HepG2 (cell line): Measurements from ENCODE around the gene SLC66A3. TPM values are rescaled to one million over a fixed set of nuclear protein-coding genes. Genes with fewer than 3 reads are reported as not detected.

Experiments
- ATAD3A ChIP-seq: sonication (generic); formaldehyde crosslinking; IDR thresholded peaks from 2 replicates; pipeline ENCODE4 v1.4.0; 2020; ENCODE audit warnings: missing genetic modification reagents
- CCDC6 ChIP-seq: sonication (generic); formaldehyde crosslinking; IDR thresholded peaks from 2 replicates; pipeline ENCODE4 v1.8.1; 2022; ENCODE audit warnings: mild to moderate bottlenecking, missing genetic modification reagents, moderate library complexity
- CENPBD1 ChIP-seq: sonication (generic); formaldehyde crosslinking; IDR thresholded peaks from 2 replicates; pipeline ENCODE4 v1.8.0; 2022; ENCODE audit warnings: missing genetic modification reagents, low read depth, mild to moderate bottlenecking, borderline replicate concordance
- FOXK1 ChIP-seq: sonication (generic); formaldehyde crosslinking; IDR thresholded peaks from 2 replicates; pipeline ENCODE4 v1.4.0; 2020; ENCODE audit warnings: low read depth, missing genetic modification reagents, borderline replicate concordance
- RBFOX2 ChIP-seq: fragments of 200-400 bp; formaldehyde crosslinking; IDR thresholded peaks from 2 replicates; pipeline ENCODE4 v1.6.1; 2017; ENCODE audit warnings: low read depth, mild to moderate bottlenecking, low read length
- SIX1 ChIP-seq: sonication (generic); formaldehyde crosslinking; IDR thresholded peaks from 2 replicates; pipeline ENCODE4 v1.4.0; 2020; ENCODE audit warnings: missing genetic modification reagents, borderline replicate concordance
- ZBTB40 ChIP-seq, 2 experiments: fragments of 450-650 bp in 1 of 2; sonication (generic) in 1 of 2; formaldehyde crosslinking in 1 of 2; IDR thresholded peaks; 2 replicates each; pipeline versions ENCODE4 v1.6.1 to v1.8.0; 2016 to 2022; ENCODE audit warnings: antibody characterized with exemption in 1 of 2, mild to moderate bottlenecking in 1 of 2, missing genetic modification reagents in 1 of 2
- ZFP1 ChIP-seq: IDR thresholded peaks from 2 replicates; pipeline ENCODE4 v1.6.1; 2016
- ZNF432 ChIP-seq: sonication (generic); formaldehyde crosslinking; IDR thresholded peaks from 2 replicates; pipeline ENCODE4 v1.5.0; 2020; ENCODE audit warnings: missing genetic modification reagents, mild to moderate bottlenecking, borderline replicate concordance
- ZNF547 ChIP-seq: sonication (generic); formaldehyde crosslinking; IDR thresholded peaks from 2 replicates; pipeline ENCODE4 v1.5.1; 2020; ENCODE audit warnings: mild to moderate bottlenecking, missing genetic modification reagents
- ZNF598 ChIP-seq: sonication (generic); formaldehyde crosslinking; IDR thresholded peaks from 2 replicates; pipeline ENCODE4 v1.5.1; 2020; ENCODE audit warnings: mild to moderate bottlenecking, missing genetic modification reagents, borderline replicate concordance
- ZNF609 ChIP-seq: sonication (generic); formaldehyde crosslinking; IDR thresholded peaks from 2 replicates; pipeline ENCODE4 v1.4.0; 2020; ENCODE audit warnings: mild to moderate bottlenecking, missing genetic modification reagents, borderline replicate concordance
- ZNF747 ChIP-seq: sonication (generic); formaldehyde crosslinking; IDR thresholded peaks from 2 replicates; pipeline ENCODE4 v1.8.1; 2023; ENCODE audit warnings: missing genetic modification reagents, mild to moderate bottlenecking, borderline replicate concordance
- ZSCAN30 ChIP-seq: sonication (generic); formaldehyde crosslinking; IDR thresholded peaks from 2 replicates; pipeline ENCODE4 v1.5.0; 2020; ENCODE audit warnings: mild to moderate bottlenecking, missing genetic modification reagents
- ZSCAN31 ChIP-seq: sonication (generic); formaldehyde crosslinking; IDR thresholded peaks from 2 replicates; pipeline ENCODE4 v1.5.0; 2020; ENCODE audit warnings: low read depth, mild to moderate bottlenecking, missing genetic modification reagents
- polyA plus RNA-seq, 8 experiments: library from polyadenylated mRNA; depleted of rRNA in 3 of 8; stranded (reverse) in 7 of 8; unstranded in 1 of 8; fragments of >200 nt; fragmentation: Illumina TruSeq in 4 of 8; extraction: Trizol in 4 of 8; gene quantifications; 2 replicates each; pipeline versions ENCODE4 v1.2.1 to v1.2.3, GENCODE V29; 2011 to 2016; ENCODE audit warnings: low read depth in 4 of 8, missing spikeins in 1 of 8, mixed read lengths in 1 of 8; ENCODE audit not compliant: insufficient read depth in 1 of 8
- total RNA-seq, 5 experiments: library from RNA; depleted of rRNA; stranded (reverse); fragments of >200 nt; fragmentation: Illumina TruSeq; extraction: Trizol; gene quantifications; 2 replicates each; pipeline ENCODE4 v1.2.3, GENCODE V29; 2016; ENCODE audit warnings: low read depth in 1 of 5

Gene SLC66A3
- total and polyA plus RNA-seq, 2 of the 13 experiments (the other 11 are each of a cell fraction or from before 2014, with no cell fraction given) = 2.2 to 3.7 TPM

DNA sequence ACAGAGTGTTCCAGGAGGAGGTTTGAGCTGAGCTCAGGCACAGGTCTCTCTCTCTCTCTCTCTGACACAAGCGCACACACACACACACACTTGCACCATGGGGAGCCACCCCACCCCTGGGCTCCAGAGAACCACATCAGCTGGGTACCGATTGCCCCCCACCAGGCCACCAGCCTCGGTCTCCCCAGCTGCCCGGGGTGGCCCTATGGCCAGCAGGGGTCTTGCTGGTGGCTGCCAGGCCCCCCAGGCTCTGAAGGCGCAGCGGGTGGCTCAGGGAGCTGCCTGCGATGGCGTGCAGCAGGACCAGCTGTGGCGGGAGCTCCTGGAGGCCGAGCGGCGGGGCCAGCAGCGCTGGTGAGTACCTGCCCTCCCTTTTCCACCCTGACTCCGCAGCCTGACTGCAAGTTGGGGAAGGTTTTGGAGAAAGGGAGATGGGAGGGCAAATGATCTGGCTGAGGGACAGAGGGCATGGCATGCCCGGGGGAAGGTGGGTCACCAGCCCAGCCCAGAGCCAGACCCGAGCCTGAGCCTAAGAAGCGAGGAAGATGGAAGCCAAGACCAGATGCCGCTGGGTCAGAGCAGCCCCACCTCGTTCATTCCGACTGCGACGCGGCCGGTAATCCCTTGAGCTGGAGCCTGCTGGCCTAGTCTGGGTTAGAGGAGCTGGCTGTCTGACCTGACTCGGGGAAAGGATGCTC is 21.9 kb upstream of the SLC66A3 start (continued):
- TF ChIP-seq ZBTB40 (IDR thresholded peaks at IDR 0.05) = no peak
- no peak for TF ChIP-seq ZBTB40 (CRISPR knock-in tag; IDR thresholded peaks at IDR 0.05)
- no peak for TF ChIP-seq ZSCAN30 (CRISPR knock-in tag)
- TF ChIP-seq ZNF609 (CRISPR knock-in tag) = no peak
- no peak for TF ChIP-seq FOXK1 (CRISPR knock-in tag)
- no peak for TF ChIP-seq ZNF547 (CRISPR knock-in tag)
- no peak for TF ChIP-seq CENPBD1 (CRISPR knock-in tag)
- TF ChIP-seq ZSCAN31 = no peak
- TF ChIP-seq ZNF747 (CRISPR knock-in tag) = no peak
- no peak for TF ChIP-seq ZFP1 (CRISPR knock-in tag)
- TF ChIP-seq ZNF432 (CRISPR knock-in tag) = no peak
- no peak for TF ChIP-seq RBFOX2
- TF ChIP-seq CCDC6 (CRISPR knock-in tag) = no peak
- no peak for TF ChIP-seq SIX1 (CRISPR knock-in tag)
- TF ChIP-seq ATAD3A (CRISPR knock-in tag) = 0 out of 2 replicates have a peak, but pooled peaks have one; percentile 6
- peak; percentile 17; the same call in 1 of the 2 replicates for TF ChIP-seq ZNF598 (CRISPR knock-in tag)
